Skeletal muscle tissue (tissue), 4 donors: ENCODE results near the gene ANKS1B. TPM values are rescaled to one million over a fixed set of nuclear protein-coding genes. Genes with fewer than 3 reads are reported as not detected.

Experiments
- H3K27ac ChIP-seq: one replicate; pipeline ENCODE4 v1.7.0; 2013; ENCODE audit warnings: mild to moderate bottlenecking, low read depth, low read length, inconsistent platforms
- H3K27me3 ChIP-seq, 3 donors: one replicate each; pipeline ENCODE4 v1.7.0; 2013; ENCODE audit warnings: low read length in 3 of 3; ENCODE audit not compliant: control insufficient read depth in 3 of 3, insufficient read depth in 3 of 3
- H3K36me3 ChIP-seq, 3 donors: one replicate each; pipeline ENCODE4 v1.7.0; 2013; ENCODE audit warnings: low read length in 3 of 3; ENCODE audit not compliant: control insufficient read depth in 3 of 3, insufficient read depth in 3 of 3
- H3K4me1 ChIP-seq, 3 donors: one replicate each; pipeline ENCODE4 v1.7.0; 2013; ENCODE audit warnings: low read length in 3 of 3, mild to moderate bottlenecking in 3 of 3; ENCODE audit not compliant: control insufficient read depth in 3 of 3, insufficient read depth in 3 of 3
- H3K4me3 ChIP-seq, 3 donors: one replicate each; pipeline ENCODE4 v1.7.0; 2013; ENCODE audit warnings: low read length in 3 of 3
- H3K9ac ChIP-seq, 3 donors: one replicate each; pipeline ENCODE4 v1.7.0; 2013; ENCODE audit warnings: low read length in 3 of 3, mild to moderate bottlenecking in 3 of 3, moderate library complexity in 2 of 3, low read depth in 1 of 3
- H3K9me3 ChIP-seq, 3 donors: one replicate each; pipeline ENCODE4 v1.7.0; 2013; ENCODE audit warnings: low read length in 3 of 3; ENCODE audit not compliant: control insufficient read depth in 3 of 3
- total RNA-seq: library from RNA; depleted of rRNA; stranded (reverse); fragments of >200 nt; gene quantifications from one replicate; pipeline ENCODE4 v1.2.3, GENCODE V29; 2014
- donor health status: Osteomylitis.

ANKS1B gene
- total RNA-seq, 1 donor from 2014 or later: 10.4 TPM

GRCh38 chr12:99996095-99996494 lies 11.4 kb upstream of the ANKS1B start:
- Histone ChIP-seq H3K27ac (no peak overlapping the region), H3K9me3 (peaks cover 0 to 7% (median 0%) of the 10 kb centered on the region in 3 donors), H3K36me3 (no peaks in the 10 kb centered on the region), H3K4me3 (no peak overlapping the region), H3K27me3 (no peaks in the 10 kb centered on the region), H3K9ac (no peak overlapping the region), H3K4me1 (no peaks in the 10 kb centered on the region)

GRCh38 chr12:99985631-99986030 lies 895 bp upstream of the ANKS1B start:
- H3K36me3 ChIP-seq: no peaks in the 10 kb centered on the region
- H3K27me3 ChIP-seq: no peaks in the 10 kb centered on the region
- H3K4me3 ChIP-seq: peak overlapping the region; percentile 67 to 84 (median 76)
- no peak overlapping the region for H3K27ac ChIP-seq
- H3K4me1 ChIP-seq: peaks cover 2 to 9% (median 4%) of the 10 kb centered on the region in 3 donors
- H3K9me3 ChIP-seq: no peaks in the 10 kb centered on the region
- H3K9ac ChIP-seq: peak overlapping the region in 1 of 3 donors; percentile 79

GRCh38 chr12:99985129-99985570 lies 414 bp upstream of the ANKS1B start:
- H3K9me3 ChIP-seq: no peaks in the 10 kb centered on the region
- H3K27me3 ChIP-seq: no peaks in the 10 kb centered on the region
- peak overlapping the region; percentile 67 to 84 (median 76) for H3K4me3 ChIP-seq
- H3K4me1 ChIP-seq: peaks cover 2 to 9% (median 4%) of the 10 kb centered on the region in 3 donors
- H3K9ac ChIP-seq: peak overlapping the region; percentile 63 to 85 (median 79)
- no peaks in the 10 kb centered on the region for H3K36me3 ChIP-seq
- peak overlapping the region; percentile 54 for H3K27ac ChIP-seq

GRCh38 chr12:99983456-99984258 lies 1.1 kb downstream of the ANKS1B start:
- no peak overlapping the region for H3K27ac ChIP-seq

GRCh38 chr12:99981639-99982190 lies 3.0 kb downstream of the ANKS1B start:
- Histone ChIP-seq H3K36me3 (no peaks in the 10 kb centered on the region), H3K4me3 (no peak overlapping the region), H3K9me3 (no peaks in the 10 kb centered on the region), H3K27ac (no peak overlapping the region), H3K27me3 (no peaks in the 10 kb centered on the region), H3K9ac (no peak overlapping the region), H3K4me1 (peaks cover 2 to 9% (median 4%) of the 10 kb centered on the region in 3 donors)

More at GRCh38 chr12:99983456-99984258, 1.1 kb downstream of the ANKS1B start:
- Histone ChIP-seq H3K9ac (peak overlapping the region; percentile 35 to 73 (median 71)), H3K36me3 (no peaks in the 10 kb centered on the region), H3K4me3 (peak overlapping the region; percentile 66 to 70 (median 68)), H3K9me3 (no peaks in the 10 kb centered on the region), H3K4me1 (peaks cover 2 to 9% (median 4%) of the 10 kb centered on the region in 3 donors), H3K27me3 (no peaks in the 10 kb centered on the region)

- H3K9me3 ChIP-seq: no peaks in the 10 kb centered on the region
- H3K9ac ChIP-seq: no peak overlapping the region
- no peaks in the 10 kb centered on the region for H3K27me3 ChIP-seq
- peaks cover 0 to 2% (median 0%) of the 10 kb centered on the region in 3 donors for H3K4me1 ChIP-seq
- H3K36me3 ChIP-seq: no peaks in the 10 kb centered on the region
- no peak overlapping the region for H3K4me3 ChIP-seq
- H3K27ac ChIP-seq: no peak overlapping the region
Measured at GRCh38 chr12:99979471-99979870, 5.3 kb downstream of the ANKS1B start.

GRCh38 chr12:99978152-99978551 lies 6.6 kb downstream of the ANKS1B start:
- no peaks in the 10 kb centered on the region for H3K4me1 ChIP-seq
- H3K4me3 ChIP-seq: no peak overlapping the region
- H3K9ac ChIP-seq: no peak overlapping the region
- H3K9me3 ChIP-seq: no peaks in the 10 kb centered on the region
- H3K36me3 ChIP-seq: no peaks in the 10 kb centered on the region
- no peak overlapping the region for H3K27ac ChIP-seq
- no peaks in the 10 kb centered on the region for H3K27me3 ChIP-seq

- Histone ChIP-seq H3K36me3 (no peaks in the 10 kb centered on the region), H3K27me3 (no peaks in the 10 kb centered on the region), H3K9ac (no peak overlapping the region), H3K9me3 (no peaks in the 10 kb centered on the region), H3K4me3 (no peak overlapping the region), H3K4me1 (no peaks in the 10 kb centered on the region), H3K27ac (no peak overlapping the region)
Measured at GRCh38 chr12:99977550-99977949, 7.2 kb downstream of the ANKS1B start.

- Histone ChIP-seq H3K9me3 (no peaks in the 10 kb centered on the region), H3K36me3 (no peaks in the 10 kb centered on the region), H3K27me3 (no peaks in the 10 kb centered on the region), H3K9ac (no peak overlapping the region), H3K4me1 (no peaks in the 10 kb centered on the region), H3K4me3 (no peak overlapping the region), H3K27ac (no peak overlapping the region)
Measured at GRCh38 chr12:99976762-99977161, 8.0 kb downstream of the ANKS1B start.

- no peak overlapping the region for H3K4me3 ChIP-seq
Measured at GRCh38 chr12:99975321-99975720, 9.4 kb downstream of the ANKS1B start.

More at GRCh38 chr12:99975321-99975720, 9.4 kb downstream of the ANKS1B start:
- Histone ChIP-seq H3K27ac (no peak overlapping the region), H3K9me3 (no peaks in the 10 kb centered on the region), H3K4me1 (no peaks in the 10 kb centered on the region), H3K36me3 (no peaks in the 10 kb centered on the region), H3K9ac (no peak overlapping the region), H3K27me3 (no peaks in the 10 kb centered on the region)
